Muscle layer of duodenum (tissue), 2 donors: ENCODE measurements around the gene AOC3.
A peak's percentile ranks its signal among the peaks of the same experiment; 100 is the strongest.
"Not testable (repeated sequence)": the region's sequence is repeated elsewhere in the genome, so short reads cannot be mapped to it uniquely, and the experiment has no call there.

Experiments
- H3K27ac ChIP-seq: one replicate; pipeline ENCODE4 v1.7.0; 2013; ENCODE audit warnings: mild to moderate bottlenecking, low read length
- H3K27me3 ChIP-seq: one replicate; pipeline ENCODE4 v1.7.0; 2013; ENCODE audit warnings: low read depth, mild to moderate bottlenecking, control low read depth, low read length
- H3K36me3 ChIP-seq, 2 donors: one replicate each; pipeline ENCODE4 v1.7.0; 2013; ENCODE audit warnings: low read length in 2 of 2, control low read depth in 1 of 2, mild to moderate bottlenecking in 1 of 2; ENCODE audit not compliant: insufficient read depth in 2 of 2, control insufficient read depth in 1 of 2
- H3K4me1 ChIP-seq, 2 donors: one replicate each; pipeline ENCODE4 v1.7.0; 2013; ENCODE audit warnings: low read length in 2 of 2, mild to moderate bottlenecking in 2 of 2, control low read depth in 1 of 2, moderate library complexity in 1 of 2; ENCODE audit not compliant: insufficient read depth in 2 of 2, control insufficient read depth in 1 of 2
- H3K4me3 ChIP-seq, 2 donors: one replicate each; pipeline ENCODE4 v1.7.0; 2013; ENCODE audit warnings: low read length in 2 of 2, low read depth in 1 of 2, mild to moderate bottlenecking in 1 of 2
- H3K9me3 ChIP-seq, 2 donors: one replicate each; pipeline ENCODE4 v1.7.0; 2013; ENCODE audit warnings: low read length in 2 of 2, control low read depth in 1 of 2, mild to moderate bottlenecking in 1 of 2; ENCODE audit not compliant: control insufficient read depth in 1 of 2
- donor health status: healthy.

AOC3 gene

DNA sequence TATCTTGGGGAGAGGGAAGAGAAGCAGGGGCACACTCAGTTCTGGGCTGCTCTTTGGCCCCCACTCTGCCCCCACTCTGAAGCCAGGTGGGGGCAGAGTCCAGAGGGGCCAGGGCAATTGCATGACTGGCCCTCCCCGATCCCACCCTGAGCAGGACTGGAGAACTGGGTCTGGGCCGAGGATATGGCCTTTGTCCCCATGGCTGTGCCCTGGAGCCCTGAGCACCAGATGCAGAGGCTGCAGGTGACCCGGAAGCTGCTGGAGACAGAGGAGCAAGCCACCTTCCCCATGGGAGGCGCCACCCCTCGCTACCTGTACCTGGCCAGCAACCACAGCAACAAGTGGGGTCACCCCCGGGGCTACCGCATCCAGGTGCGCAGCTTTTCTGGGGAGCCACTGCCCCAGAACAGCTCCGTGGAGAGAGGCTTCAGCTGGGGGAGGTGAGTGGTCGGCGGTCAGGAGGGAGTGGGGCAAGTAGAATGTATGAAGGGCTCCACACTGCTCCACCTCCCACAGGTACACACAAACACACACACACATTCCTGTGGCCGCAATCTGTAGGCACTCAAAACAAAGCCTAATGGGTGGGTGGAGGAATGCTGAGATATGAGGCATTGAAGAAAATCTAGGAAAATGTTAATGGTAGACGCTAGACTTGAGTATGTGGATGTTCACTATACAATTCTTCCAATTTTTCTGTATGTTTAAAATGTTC lies 21.4 kb downstream of the AOC3 start:
- Histone ChIP-seq H3K9me3 (peaks cover 0 to 4% of the 10 kb centered on the region in 2 donors), H3K4me3 (no peak overlapping the region), H3K27me3 (no peaks in the 10 kb centered on the region), H3K27ac (no peak overlapping the region), H3K36me3 (peaks cover 0 to 10% of the 10 kb centered on the region in 2 donors), H3K4me1 (no peaks in the 10 kb centered on the region)

DNA sequence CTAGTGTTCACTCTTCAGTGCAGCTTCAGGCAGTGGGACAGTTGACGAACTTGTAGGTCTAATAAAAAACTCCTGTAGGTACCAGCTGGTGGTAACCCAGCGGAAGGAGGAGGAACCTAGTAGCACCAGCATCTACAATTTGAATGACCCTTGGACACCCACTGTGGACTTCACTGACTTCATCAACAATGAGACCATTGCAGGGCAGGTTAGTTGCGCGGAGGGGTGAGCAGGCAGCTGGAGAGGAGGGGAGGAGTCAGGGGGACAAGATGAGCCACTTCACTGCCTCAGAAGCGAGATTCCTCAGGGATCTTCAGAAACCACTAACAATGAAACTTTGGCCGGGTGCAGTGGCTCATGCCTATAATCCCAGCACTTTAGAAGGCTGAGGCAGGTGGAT lies 22.3 kb downstream of the AOC3 start:
- Histone ChIP-seq H3K27me3 (no peaks in the 10 kb centered on the region), H3K27ac (no peak overlapping the region), H3K4me1 (no peaks in the 10 kb centered on the region), H3K4me3 (no peak overlapping the region), H3K9me3 (peaks cover 0 to 4% of the 10 kb centered on the region in 2 donors), H3K36me3 (peaks cover 0 to 11% of the 10 kb centered on the region in 2 donors)

- not testable (repeated sequence) for H3K4me3 ChIP-seq, H3K9me3 ChIP-seq, H3K27me3 ChIP-seq, H3K27ac ChIP-seq, H3K4me1 ChIP-seq
- peaks cover 0 to 11% of the 10 kb centered on the region in 2 donors for H3K36me3 ChIP-seq
These were observed 23.1 kb downstream of the AOC3 start for GRCh38 chr17:42873932-42874695.

DNA sequence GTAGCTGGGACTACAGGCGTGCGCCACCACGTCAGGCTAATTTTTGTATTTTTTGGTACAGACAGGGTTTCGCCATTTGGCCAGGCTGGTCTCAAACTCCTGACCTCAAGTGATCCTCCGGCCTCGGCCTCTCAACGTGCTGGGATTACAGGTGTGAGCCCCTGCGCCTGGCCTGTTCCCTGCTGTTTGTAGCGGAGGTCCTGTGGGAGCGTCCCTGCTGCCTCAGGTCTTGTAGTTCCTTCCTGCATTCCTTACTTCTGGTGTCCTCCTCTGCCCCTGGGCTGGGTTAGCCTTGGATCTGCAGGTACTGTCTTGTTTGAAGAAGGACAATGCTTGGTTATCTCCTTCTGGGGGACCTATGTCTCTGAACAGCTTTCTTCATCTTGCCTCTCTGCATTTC lies 26.0 kb downstream of the AOC3 start:
- no peak overlapping the region for H3K4me3 ChIP-seq
- H3K4me1 ChIP-seq, result peaks cover 0 to 3% of the 10 kb centered on the region in 2 donors
- H3K27ac ChIP-seq, result no peak overlapping the region
- no peaks in the 10 kb centered on the region for H3K9me3 ChIP-seq
- no peaks in the 10 kb centered on the region for H3K27me3 ChIP-seq
- H3K36me3 ChIP-seq, result peaks cover 0 to 6% of the 10 kb centered on the region in 2 donors

DNA sequence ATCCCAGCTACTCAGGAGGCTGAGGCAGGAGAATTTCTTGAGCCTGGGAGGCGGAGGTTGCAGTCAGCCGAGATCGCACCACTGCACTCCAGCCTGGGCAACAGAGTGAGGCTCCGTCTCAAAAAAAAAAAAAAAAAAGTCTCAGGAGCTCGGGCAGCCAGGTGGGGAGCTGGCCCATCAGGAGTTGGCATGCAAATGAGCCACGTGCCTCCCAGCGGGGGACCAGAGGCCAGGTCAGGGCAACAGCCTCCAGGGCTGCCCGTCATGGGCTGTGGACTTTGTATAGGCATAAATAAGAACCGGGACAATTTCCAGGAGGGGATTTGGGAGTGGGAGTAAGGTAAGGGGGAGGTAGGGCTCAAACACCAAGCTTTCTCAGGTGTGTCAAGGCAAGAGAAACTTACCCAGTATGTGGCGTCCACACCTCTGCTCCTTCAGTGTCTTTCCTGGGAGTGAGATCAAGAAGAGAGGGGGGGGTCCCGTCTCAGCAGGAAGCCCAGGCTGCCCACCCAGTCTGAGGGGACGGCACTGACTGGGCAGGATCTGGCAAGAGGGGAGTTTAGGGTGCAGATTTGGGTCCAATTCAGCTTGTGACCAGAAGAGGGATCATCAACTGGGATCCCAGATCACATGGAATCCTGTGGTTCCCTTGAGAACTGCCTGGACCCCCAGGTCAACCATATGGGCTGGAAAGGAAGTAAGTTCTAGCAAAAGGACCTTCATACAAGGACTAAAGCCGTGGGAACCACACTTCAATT lies 27.3 kb downstream of the AOC3 start:
- Histone ChIP-seq H3K27ac (no peak overlapping the region), H3K4me1 (peaks cover 0 to 3% of the 10 kb centered on the region in 2 donors), H3K4me3 (no peak overlapping the region), H3K36me3 (peaks cover 0 to 6% of the 10 kb centered on the region in 2 donors), H3K9me3 (no peaks in the 10 kb centered on the region), H3K27me3 (no peaks in the 10 kb centered on the region)

GRCh38 chr17:42878924-42879595 lies 28.1 kb downstream of the AOC3 start:
- H3K4me3 ChIP-seq, result no peak overlapping the region
- no peaks in the 10 kb centered on the region for H3K9me3 ChIP-seq
- H3K4me1 ChIP-seq, result peaks cover 0 to 3% of the 10 kb centered on the region in 2 donors
- no peak overlapping the region for H3K27ac ChIP-seq
- peaks cover 0 to 6% of the 10 kb centered on the region in 2 donors for H3K36me3 ChIP-seq
- H3K27me3 ChIP-seq, result no peaks in the 10 kb centered on the region

DNA sequence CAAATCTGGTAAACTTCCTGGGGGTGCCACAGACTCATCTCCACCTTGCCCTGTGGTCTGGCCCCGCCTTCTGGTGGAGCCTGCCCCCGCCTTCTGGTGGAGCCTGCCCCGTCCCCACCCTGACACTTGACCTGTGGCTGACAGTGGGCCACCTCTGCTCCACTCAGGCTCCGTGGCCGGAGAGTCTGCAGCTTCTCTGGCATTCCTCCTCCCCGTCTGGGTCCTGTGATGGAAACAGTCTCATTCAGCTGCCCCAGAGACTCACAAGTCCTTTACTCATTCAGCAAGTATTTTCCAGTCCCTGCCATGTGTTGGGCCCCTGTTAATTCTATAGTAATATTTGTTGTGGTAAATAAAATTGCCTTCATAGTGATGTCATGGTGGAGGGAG lies 28.6 kb downstream of the AOC3 start:
- no peaks in the 10 kb centered on the region for H3K27me3 ChIP-seq
- peak overlapping the region; percentile 21 for H3K27ac ChIP-seq
- H3K9me3 ChIP-seq, result no peaks in the 10 kb centered on the region
- H3K36me3 ChIP-seq, result peaks cover 0 to 6% of the 10 kb centered on the region in 2 donors
- H3K4me3 ChIP-seq, result no peak overlapping the region
- H3K4me1 ChIP-seq, result peaks cover 0 to 3% of the 10 kb centered on the region in 2 donors

GRCh38 chr17:42880776-42881310 lies 29.8 kb downstream of the AOC3 start:
- H3K27me3 ChIP-seq, result no peaks in the 10 kb centered on the region
- no peak overlapping the region for H3K27ac ChIP-seq
- peaks cover 0 to 3% of the 10 kb centered on the region in 2 donors for H3K4me1 ChIP-seq
- H3K4me3 ChIP-seq, result no peak overlapping the region
- peaks cover 0 to 6% of the 10 kb centered on the region in 2 donors for H3K36me3 ChIP-seq
- H3K9me3 ChIP-seq, result no peaks in the 10 kb centered on the region

- H3K4me3 ChIP-seq, H3K27ac ChIP-seq, H3K9me3 ChIP-seq, H3K4me1 ChIP-seq, H3K27me3 ChIP-seq, H3K36me3 ChIP-seq: not testable (repeated sequence)
These were observed 30.7 kb downstream of the AOC3 start for GRCh38 chr17:42881706-42882105.

DNA sequence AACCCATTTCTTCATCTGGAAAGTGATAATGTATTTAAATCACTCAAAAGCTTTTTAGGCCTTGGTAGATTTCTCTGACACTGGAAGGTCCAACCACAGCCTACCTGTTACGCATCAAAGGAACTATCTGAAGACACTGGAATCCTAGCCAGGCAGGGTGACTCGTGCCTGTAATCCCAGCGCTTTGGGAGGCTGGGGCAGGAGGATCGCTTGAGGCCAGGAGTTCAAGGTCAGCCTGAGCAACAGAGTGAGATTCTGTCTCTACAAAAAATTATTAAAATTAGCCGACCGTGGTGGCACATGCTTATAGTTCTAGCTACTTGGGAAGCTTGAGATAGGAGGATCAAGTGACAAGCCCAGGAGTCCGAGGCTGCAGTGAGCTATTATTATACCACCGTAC lies 31.2 kb downstream of the AOC3 start:
- H3K4me3 ChIP-seq, result no peak overlapping the region
- no peak overlapping the region for H3K27ac ChIP-seq
- H3K36me3 ChIP-seq, result peaks cover 0 to 3% of the 10 kb centered on the region in 2 donors

More for the DNA sequence above, 31.2 kb downstream of the AOC3 start:
- no peaks in the 10 kb centered on the region for H3K9me3 ChIP-seq
- H3K4me1 ChIP-seq, result peaks cover 3% of the 10 kb centered on the region in 2 donors
- no peaks in the 10 kb centered on the region for H3K27me3 ChIP-seq
